ENCODE measurements around the gene ZSCAN22.

- TF ChIP-seq CTCF (IDR thresholded peaks at IDR 0.05; ENCODE audit: extremely low read depth in 1 of 2, insufficient read depth in 1 of 2, low read depth in 1 of 2, low read length in 2 of 2) (no peak), POLR2A (IDR thresholded peaks at IDR 0.05; ENCODE audit: low read depth, low read length) (no peak), FOS (IDR thresholded peaks at IDR 0.05; ENCODE audit: borderline replicate concordance, insufficient read depth, low read length) (no peak), POLR2AphosphoS5 (IDR thresholded peaks at IDR 0.05; ENCODE audit: insufficient read depth, low read depth, low read length) (no peak), MAX (IDR thresholded peaks at IDR 0.05; ENCODE audit: insufficient read depth, insufficient read length) (no peak), JUN (IDR thresholded peaks at IDR 0.05; ENCODE audit: borderline replicate concordance, insufficient read depth, insufficient read length, low read depth) (no peak)
Measured at GRCh38 chr19:58387338-58388174, 60.8 kb downstream of the ZSCAN22 start.
